ENCODE results near the gene ANK3. TPM values are rescaled to one million over a fixed set of nuclear protein-coding genes. Genes with fewer than 3 reads are reported as not detected.

ANK3 gene
- total RNA-seq, 1 experiment from 2014 or later: 7.0 TPM

DNA sequence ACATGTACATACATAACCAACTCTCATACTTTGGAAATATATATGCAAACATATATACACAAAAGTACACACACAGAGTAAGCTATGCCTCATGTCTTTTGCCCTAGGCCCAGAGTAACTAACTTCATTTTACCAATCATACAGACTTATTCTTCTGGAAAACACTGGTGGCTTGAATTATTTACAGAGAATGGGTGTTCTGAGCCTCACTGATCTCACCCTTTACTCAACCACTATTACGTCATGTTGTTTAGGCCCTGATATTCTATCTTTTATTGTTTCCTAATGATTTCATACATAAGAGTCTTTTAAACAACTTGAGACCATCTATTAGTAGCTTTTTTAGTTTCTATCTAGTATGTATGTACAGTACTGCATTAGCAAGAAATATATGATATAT is 43.0 kb downstream of the ANK3 start:
- Histone ChIP-seq H3K9ac (ENCODE audit: low read length) (no peak overlapping the region), H3K9me2 (replicated peaks; ENCODE audit: insufficient read depth, low read length) (no peaks in the 10 kb centered on the region), H3K79me2 (ENCODE audit: low read length) (no peaks in the 10 kb centered on the region), H3K4me1 (ENCODE audit: low read length) (peaks cover 10% of the 10 kb centered on the region), H3K4me2 (ENCODE audit: low read depth, low read length, poor library complexity, severe bottlenecking) (no peak overlapping the region), H3K4me3 (ENCODE audit: low read length) (no peak overlapping the region), H3K9me3 (ENCODE audit: low read length) (no peaks in the 10 kb centered on the region), H4K20me1 (ENCODE audit: insufficient read depth, low read depth, low read length) (no peaks in the 10 kb centered on the region), H2AFZ (ENCODE audit: low read length) (no peak overlapping the region), H3K27me3 (ENCODE audit: low read length) (no peaks in the 10 kb centered on the region), H3K27ac (ENCODE audit: low read length) (no peak overlapping the region), H3K36me3 (ENCODE audit: insufficient read depth, low read length) (no peaks in the 10 kb centered on the region)
- DNase-seq: no peak

DNA sequence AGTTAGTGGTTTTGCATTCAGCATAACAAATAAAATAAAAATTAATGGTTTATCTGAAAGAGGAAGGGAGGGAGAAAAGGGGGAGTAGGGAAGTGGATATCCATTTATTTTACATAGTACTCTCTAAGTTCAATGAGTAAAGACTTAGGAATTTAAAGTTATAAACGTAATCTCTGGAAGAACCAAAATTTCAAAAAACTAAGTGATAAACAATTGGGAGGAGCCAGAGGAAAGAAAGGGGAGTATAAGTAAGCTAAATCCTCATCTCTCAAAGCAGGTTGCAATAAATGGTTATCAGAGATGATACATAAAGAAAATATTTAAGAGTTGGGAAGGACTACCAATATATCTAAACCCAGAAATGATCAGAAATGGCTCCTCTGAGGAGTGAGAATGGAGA is 46.4 kb downstream of the ANK3 start:
- no peak overlapping the region for H2AFZ ChIP-seq (ENCODE audit: low read length)
- no peak overlapping the region for H3K4me3 ChIP-seq (ENCODE audit: low read length)
- H3K9ac ChIP-seq (ENCODE audit: low read length): no peak overlapping the region
- DNase-seq: no peak
- no peaks in the 10 kb centered on the region for H3K9me3 ChIP-seq (ENCODE audit: low read length)
- no peaks in the 10 kb centered on the region for H4K20me1 ChIP-seq (ENCODE audit: insufficient read depth, low read depth, low read length)
- no peaks in the 10 kb centered on the region for H3K9me2 ChIP-seq (replicated peaks; ENCODE audit: insufficient read depth, low read length)
- H3K36me3 ChIP-seq (ENCODE audit: insufficient read depth, low read length): no peaks in the 10 kb centered on the region
- no peaks in the 10 kb centered on the region for H3K79me2 ChIP-seq (ENCODE audit: low read length)
- no peaks in the 10 kb centered on the region for H3K27me3 ChIP-seq (ENCODE audit: low read length)
- H3K4me1 ChIP-seq (ENCODE audit: low read length): no peaks in the 10 kb centered on the region
- H3K4me2 ChIP-seq (ENCODE audit: low read depth, low read length, poor library complexity, severe bottlenecking): no peak overlapping the region
- H3K27ac ChIP-seq (ENCODE audit: low read length): no peak overlapping the region

DNA sequence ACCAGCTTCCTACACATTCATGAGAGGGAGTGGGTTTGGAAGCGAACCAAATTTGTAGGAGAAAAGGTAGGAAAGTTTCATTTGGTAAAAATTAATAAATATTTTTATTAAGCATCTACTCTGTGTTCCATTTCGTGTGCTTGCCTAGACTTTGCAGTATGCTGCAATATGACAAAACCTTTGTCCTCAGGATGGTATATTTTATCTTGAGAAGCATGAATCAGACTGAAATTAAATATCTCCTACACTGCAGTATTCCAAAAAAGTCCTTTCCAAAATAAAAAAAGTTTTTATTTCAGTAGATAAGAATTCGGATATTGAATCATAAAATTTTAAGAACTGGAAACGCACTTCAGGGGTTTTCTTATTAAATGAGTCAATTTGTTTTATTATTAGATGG is 47.7 kb downstream of the ANK3 start:
- Histone ChIP-seq H3K9ac (ENCODE audit: low read length) (no peak overlapping the region), H3K9me3 (ENCODE audit: low read length) (no peaks in the 10 kb centered on the region), H3K36me3 (ENCODE audit: insufficient read depth, low read length) (no peaks in the 10 kb centered on the region), H3K27me3 (ENCODE audit: low read length) (no peaks in the 10 kb centered on the region), H3K9me2 (replicated peaks; ENCODE audit: insufficient read depth, low read length) (no peaks in the 10 kb centered on the region), H3K27ac (ENCODE audit: low read length) (no peak overlapping the region), H3K4me2 (ENCODE audit: low read depth, low read length, poor library complexity, severe bottlenecking) (no peak overlapping the region), H2AFZ (ENCODE audit: low read length) (no peak overlapping the region), H4K20me1 (ENCODE audit: insufficient read depth, low read depth, low read length) (no peaks in the 10 kb centered on the region), H3K79me2 (ENCODE audit: low read length) (no peaks in the 10 kb centered on the region), H3K4me3 (ENCODE audit: low read length) (no peak overlapping the region), H3K4me1 (ENCODE audit: low read length) (no peaks in the 10 kb centered on the region)
- DNase-seq: no peak

DNA sequence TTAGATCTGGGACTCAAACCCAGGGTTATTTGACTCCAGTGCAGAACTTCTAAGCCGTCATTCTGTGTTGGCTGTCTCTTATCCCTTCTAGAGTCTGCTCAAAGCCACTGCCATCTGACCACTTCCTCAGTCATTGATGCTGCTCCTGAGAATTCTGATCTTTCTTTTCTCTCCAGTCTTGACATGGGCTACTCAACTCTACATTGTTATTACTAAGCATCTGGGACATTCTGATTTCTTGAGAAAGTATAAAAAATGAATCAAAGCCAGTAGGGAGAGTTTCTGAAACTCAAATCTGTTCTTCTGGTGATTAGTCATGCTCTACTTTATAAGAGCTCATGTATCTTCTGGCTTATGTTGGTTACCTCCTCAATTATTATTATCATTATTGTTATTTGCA is 48.7 kb downstream of the ANK3 start:
- H3K4me1 ChIP-seq (ENCODE audit: low read length): no peaks in the 10 kb centered on the region
- H2AFZ ChIP-seq (ENCODE audit: low read length): no peak overlapping the region
- no peaks in the 10 kb centered on the region for H4K20me1 ChIP-seq (ENCODE audit: insufficient read depth, low read depth, low read length)
- no peaks in the 10 kb centered on the region for H3K9me2 ChIP-seq (replicated peaks; ENCODE audit: insufficient read depth, low read length)
- H3K27ac ChIP-seq (ENCODE audit: low read length): no peak overlapping the region
- no peaks in the 10 kb centered on the region for H3K27me3 ChIP-seq (ENCODE audit: low read length)
- H3K4me2 ChIP-seq (ENCODE audit: low read depth, low read length, poor library complexity, severe bottlenecking): no peak overlapping the region
- H3K4me3 ChIP-seq (ENCODE audit: low read length): no peak overlapping the region
- DNase-seq: no peak
- no peaks in the 10 kb centered on the region for H3K79me2 ChIP-seq (ENCODE audit: low read length)
- no peaks in the 10 kb centered on the region for H3K36me3 ChIP-seq (ENCODE audit: insufficient read depth, low read length)
- H3K9me3 ChIP-seq (ENCODE audit: low read length): no peaks in the 10 kb centered on the region
- H3K9ac ChIP-seq (ENCODE audit: low read length): no peak overlapping the region

DNA sequence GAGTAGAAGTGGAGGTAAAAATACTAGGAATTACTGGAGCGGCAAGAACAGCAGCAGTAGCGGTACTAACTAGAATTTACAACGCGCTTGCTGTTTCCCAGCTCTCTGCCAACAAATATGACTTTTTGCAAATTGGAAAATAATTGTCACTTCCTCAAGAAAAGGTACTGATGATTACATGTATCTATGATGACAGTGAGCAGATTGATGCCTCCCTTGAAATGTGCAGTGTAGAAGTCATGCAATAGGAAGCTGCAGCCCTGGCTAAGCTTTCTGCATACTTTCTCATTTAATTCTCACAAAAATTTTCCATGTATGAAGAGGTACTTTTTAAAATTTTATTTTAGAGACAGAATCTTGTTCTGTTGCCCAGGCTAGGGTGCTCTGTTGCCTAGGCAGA is 49.9 kb downstream of the ANK3 start:
- DNase-seq: no peak
- Histone ChIP-seq H3K36me3 (ENCODE audit: insufficient read depth, low read length) (no peaks in the 10 kb centered on the region), H3K4me3 (ENCODE audit: low read length) (no peak overlapping the region), H3K27me3 (ENCODE audit: low read length) (no peaks in the 10 kb centered on the region), H4K20me1 (ENCODE audit: insufficient read depth, low read depth, low read length) (no peaks in the 10 kb centered on the region), H3K4me1 (ENCODE audit: low read length) (0 out of 2 replicates have a peak, but pooled peaks cover 2% of the 10 kb centered on the region), H3K9me3 (ENCODE audit: low read length) (no peaks in the 10 kb centered on the region), H3K79me2 (ENCODE audit: low read length) (no peaks in the 10 kb centered on the region), H2AFZ (ENCODE audit: low read length) (no peak overlapping the region), H3K9me2 (replicated peaks; ENCODE audit: insufficient read depth, low read length) (no peaks in the 10 kb centered on the region), H3K4me2 (ENCODE audit: low read depth, low read length, poor library complexity, severe bottlenecking) (no peak overlapping the region), H3K27ac (ENCODE audit: low read length) (no peak overlapping the region), H3K9ac (ENCODE audit: low read length) (no peak overlapping the region)

DNA sequence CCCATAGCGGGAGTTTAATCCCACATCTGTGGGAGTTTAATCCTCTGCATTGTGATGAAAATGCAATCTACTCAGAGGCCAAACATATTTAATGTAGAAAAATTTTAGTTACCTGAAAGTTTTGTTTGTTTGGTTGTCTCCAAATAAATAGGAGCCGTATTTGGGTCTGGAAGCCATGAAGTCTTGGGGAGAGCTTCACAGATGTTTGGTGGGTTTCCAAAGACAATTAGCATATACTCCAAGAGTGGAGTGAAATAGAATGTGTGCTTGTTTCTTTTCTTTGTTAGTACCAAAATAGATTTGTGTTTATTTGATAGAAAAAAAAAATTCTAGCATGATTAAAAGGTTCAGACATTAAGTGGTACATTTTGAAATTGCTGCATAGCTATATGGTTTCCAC is 50.9 kb downstream of the ANK3 start:
- Histone ChIP-seq H3K4me3 (ENCODE audit: low read length) (no peak overlapping the region), H3K27me3 (ENCODE audit: low read length) (no peaks in the 10 kb centered on the region), H3K9me2 (replicated peaks; ENCODE audit: insufficient read depth, low read length) (no peaks in the 10 kb centered on the region), H2AFZ (ENCODE audit: low read length) (no peak overlapping the region), H3K79me2 (ENCODE audit: low read length) (no peaks in the 10 kb centered on the region), H3K4me1 (ENCODE audit: low read length) (0 out of 2 replicates have a peak, but pooled peaks cover 2% of the 10 kb centered on the region), H3K9me3 (ENCODE audit: low read length) (no peaks in the 10 kb centered on the region), H3K36me3 (ENCODE audit: insufficient read depth, low read length) (no peaks in the 10 kb centered on the region), H3K9ac (ENCODE audit: low read length) (no peak overlapping the region), H3K27ac (ENCODE audit: low read length) (no peak overlapping the region), H3K4me2 (ENCODE audit: low read depth, low read length, poor library complexity, severe bottlenecking) (no peak overlapping the region), H4K20me1 (ENCODE audit: insufficient read depth, low read depth, low read length) (no peaks in the 10 kb centered on the region)
- no peak for DNase-seq

DNA sequence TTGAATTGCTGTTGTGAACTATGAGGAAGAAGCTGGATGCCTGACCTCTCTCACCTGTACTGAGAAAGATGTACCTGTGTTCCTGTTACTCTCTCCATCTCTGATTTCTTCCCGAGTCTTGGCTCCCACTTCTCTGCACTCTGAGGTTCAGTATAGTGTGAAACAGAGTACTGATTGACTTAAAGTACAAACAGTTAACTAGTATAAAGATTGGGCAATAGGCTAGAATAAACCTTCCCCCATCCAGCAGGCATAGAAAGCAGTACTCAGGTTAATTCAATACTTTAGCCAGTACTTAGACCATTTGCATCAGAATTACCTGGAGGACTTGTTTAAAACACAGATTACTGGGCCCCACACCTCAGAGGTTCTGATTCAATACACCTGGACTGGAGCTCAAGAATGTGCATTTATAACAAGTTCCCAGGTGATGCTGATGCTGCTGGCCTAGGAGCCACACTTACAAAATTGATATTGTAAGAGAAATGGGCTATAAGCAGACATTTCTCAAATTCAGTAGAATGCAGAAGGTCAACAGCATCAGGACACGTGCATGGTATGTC is 51.6 kb downstream of the ANK3 start:
- Histone ChIP-seq H3K27me3 (ENCODE audit: low read length) (no peaks in the 10 kb centered on the region), H3K9me2 (replicated peaks; ENCODE audit: insufficient read depth, low read length) (no peaks in the 10 kb centered on the region), H3K27ac (ENCODE audit: low read length) (no peak overlapping the region), H3K79me2 (ENCODE audit: low read length) (no peaks in the 10 kb centered on the region), H3K9ac (ENCODE audit: low read length) (no peak overlapping the region), H4K20me1 (ENCODE audit: insufficient read depth, low read depth, low read length) (no peaks in the 10 kb centered on the region), H2AFZ (ENCODE audit: low read length) (no peak overlapping the region), H3K9me3 (ENCODE audit: low read length) (no peaks in the 10 kb centered on the region), H3K36me3 (ENCODE audit: insufficient read depth, low read length) (no peaks in the 10 kb centered on the region), H3K4me3 (ENCODE audit: low read length) (no peak overlapping the region), H3K4me1 (ENCODE audit: low read length) (0 out of 2 replicates have a peak, but pooled peaks cover 2% of the 10 kb centered on the region), H3K4me2 (ENCODE audit: low read depth, low read length, poor library complexity, severe bottlenecking) (no peak overlapping the region)
- DNase-seq: no peak

DNA sequence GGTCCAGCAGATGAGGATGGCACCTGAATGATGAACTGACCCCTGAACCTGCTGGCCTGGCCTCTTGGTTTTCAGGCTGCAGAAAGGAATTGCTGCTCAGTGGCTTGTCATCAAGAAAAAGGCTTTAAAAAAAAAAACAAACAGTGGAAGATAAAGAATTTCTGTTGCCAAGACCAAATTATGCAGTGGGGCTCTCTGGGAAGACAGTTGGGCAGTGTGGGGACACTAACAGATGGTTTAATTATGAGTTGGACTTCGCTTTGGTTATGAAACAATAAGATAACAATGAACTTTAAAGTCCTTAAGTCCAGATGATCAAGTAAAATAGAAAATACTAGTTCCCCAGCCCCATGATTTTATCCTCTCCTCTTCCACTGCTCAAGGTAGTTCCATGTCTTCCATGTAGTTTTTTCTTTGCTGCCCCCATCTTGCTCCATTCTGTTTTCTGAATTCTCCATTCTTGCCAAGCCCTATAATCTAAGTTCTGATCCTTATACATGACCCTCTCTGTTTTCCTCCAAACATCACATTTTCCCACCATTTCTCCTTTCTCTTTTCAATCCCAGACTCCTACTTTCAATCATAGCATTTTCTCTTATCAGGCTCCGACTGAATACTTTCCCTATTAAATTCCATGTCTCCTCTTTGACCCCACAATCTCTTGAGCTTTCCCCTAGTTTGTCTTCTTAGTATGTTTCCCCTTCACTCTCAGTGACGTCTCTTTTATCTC is 52.6 kb downstream of the ANK3 start:
- Histone ChIP-seq H3K4me3 (ENCODE audit: low read length) (no peak overlapping the region), H3K27ac (ENCODE audit: low read length) (no peak overlapping the region), H3K79me2 (ENCODE audit: low read length) (no peaks in the 10 kb centered on the region), H3K4me2 (ENCODE audit: low read depth, low read length, poor library complexity, severe bottlenecking) (no peak overlapping the region), H2AFZ (ENCODE audit: low read length) (no peak overlapping the region), H3K36me3 (ENCODE audit: insufficient read depth, low read length) (no peaks in the 10 kb centered on the region), H3K27me3 (ENCODE audit: low read length) (no peaks in the 10 kb centered on the region), H4K20me1 (ENCODE audit: insufficient read depth, low read depth, low read length) (no peaks in the 10 kb centered on the region), H3K9me2 (replicated peaks; ENCODE audit: insufficient read depth, low read length) (no peaks in the 10 kb centered on the region), H3K9ac (ENCODE audit: low read length) (no peak overlapping the region), H3K9me3 (ENCODE audit: low read length) (no peaks in the 10 kb centered on the region), H3K4me1 (ENCODE audit: low read length) (0 out of 2 replicates have a peak, but pooled peaks cover 2% of the 10 kb centered on the region)
- no peak for DNase-seq

All from Karpas-422 (cell line).